Central memory CD8-positive, alpha-beta T cell (primary cell): Measurements from ENCODE around the gene ZDHHC7.

Source experiments
- ATAC-seq: fragments of 150-1000 bp; cut with Tn5 transposase; replicated peaks from 2 replicates; pipeline ENCODE4 v1.10.0; 2022; ENCODE audit warnings: mild to moderate bottlenecking, moderate FRiP score, moderate number of reproducible peaks; ENCODE audit not compliant: poor library complexity, severe bottlenecking; ENCODE audit errors: extremely low read depth
- DNase-seq, 2 donors: peaks; one replicate each; pipeline ENCODE4 v3.0.0; 2021; ENCODE audit warnings: low spot score in 2 of 2
- H3K27ac Mint-ChIP-seq: one replicate; pipeline ENCODE4 v1.8.0; 2022; ENCODE audit warnings: low read depth, mild to moderate bottlenecking, moderate library complexity, mixed read lengths
- H3K27me3 Mint-ChIP-seq: one replicate; pipeline ENCODE4 v1.8.0; 2022; ENCODE audit warnings: mixed read lengths
- H3K36me3 Mint-ChIP-seq: one replicate; pipeline ENCODE4 v1.8.0; 2022; ENCODE audit warnings: mild to moderate bottlenecking, moderate library complexity, mixed read lengths; ENCODE audit not compliant: insufficient read depth
- H3K4me1 Mint-ChIP-seq: one replicate; pipeline ENCODE4 v1.8.0; 2022; ENCODE audit warnings: mixed read lengths
- H3K4me3 Mint-ChIP-seq: one replicate; pipeline ENCODE4 v1.8.0; 2022; ENCODE audit warnings: mild to moderate bottlenecking, moderate library complexity, mixed read lengths
- H3K9me3 Mint-ChIP-seq: one replicate; pipeline ENCODE4 v1.8.0; 2022; ENCODE audit warnings: mixed read lengths

ZDHHC7 gene

DNA sequence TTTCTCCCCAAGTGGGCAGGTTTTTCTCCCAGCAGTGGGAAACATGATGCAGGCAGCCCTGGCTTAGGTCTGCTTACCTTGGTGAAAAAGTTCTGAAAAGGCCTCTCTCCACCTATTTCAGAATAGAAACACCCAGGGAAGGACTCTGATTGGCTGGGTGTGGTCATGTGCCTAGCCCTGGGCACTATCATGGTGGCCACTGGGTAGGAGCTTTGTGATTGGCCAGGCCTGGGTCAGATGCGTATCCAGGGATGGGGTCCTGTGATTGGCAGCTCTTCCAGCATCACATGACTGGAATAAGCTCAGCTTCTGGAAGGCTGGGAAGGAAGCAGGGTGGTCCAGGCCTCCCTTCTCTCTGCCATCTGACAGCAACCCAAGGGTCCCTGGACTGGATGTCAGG lies 53.5 kb downstream of the ZDHHC7 start:
- Mint-ChIP-seq H3K27me3 (peaks cover 12% of the 10 kb centered on the region), H3K4me3 (no peak overlapping the region), H3K27ac (no peak overlapping the region), H3K36me3 (peaks cover 1% of the 10 kb centered on the region), H3K4me1 (no peaks in the 10 kb centered on the region), H3K9me3 (no peaks in the 10 kb centered on the region)
- no peak for DNase-seq
- no peak for ATAC-seq

DNA sequence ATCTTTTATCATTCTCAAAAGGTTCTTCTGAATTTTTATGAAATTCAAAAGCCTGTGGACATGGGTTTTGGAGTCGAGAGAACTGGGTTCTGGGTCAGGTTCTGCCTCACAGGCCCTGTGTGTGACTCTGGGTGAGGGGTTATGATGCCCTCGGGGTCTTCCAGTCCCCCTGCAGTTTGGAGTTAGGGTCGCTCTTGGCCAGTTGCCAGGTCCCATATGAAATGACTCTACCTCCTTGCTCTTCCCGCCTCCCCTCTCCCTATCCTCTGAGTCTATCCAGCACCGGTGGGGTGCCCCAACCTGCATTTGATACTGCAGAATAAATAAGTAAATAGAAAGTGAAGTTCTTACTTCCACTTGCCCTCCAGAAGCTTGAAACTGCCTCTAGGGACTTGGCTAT lies 54.1 kb downstream of the ZDHHC7 start:
- peaks cover 10% of the 10 kb centered on the region for H3K27me3 Mint-ChIP-seq
- no peaks in the 10 kb centered on the region for H3K9me3 Mint-ChIP-seq
- H3K4me1 Mint-ChIP-seq, result no peaks in the 10 kb centered on the region

DNA sequence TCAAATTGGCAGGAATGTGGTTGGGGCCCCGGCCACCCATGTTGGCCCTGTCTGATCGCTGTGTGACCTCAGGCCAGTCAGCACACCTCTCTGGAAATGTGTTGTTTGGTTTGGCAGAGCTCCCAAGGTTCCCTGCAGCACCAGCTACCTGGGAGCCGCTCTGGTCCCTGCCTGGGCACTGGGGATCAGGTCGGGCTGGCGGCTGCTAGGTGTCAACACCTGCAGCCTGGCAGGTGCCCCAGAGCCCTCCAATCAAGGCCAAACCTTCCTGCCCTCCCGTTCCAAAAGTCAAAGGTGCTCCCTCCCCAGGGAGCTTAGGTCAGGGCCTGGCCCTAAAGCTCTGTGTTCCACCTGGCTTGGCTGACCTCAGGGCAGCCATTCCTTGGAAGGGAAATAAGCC lies 55.9 kb downstream of the ZDHHC7 start:
- H3K27me3 Mint-ChIP-seq, result no peaks in the 10 kb centered on the region
- ATAC-seq, result no peak
- H3K27ac Mint-ChIP-seq, result no peak overlapping the region
- no peaks in the 10 kb centered on the region for H3K4me1 Mint-ChIP-seq
- peaks cover 1% of the 10 kb centered on the region for H3K36me3 Mint-ChIP-seq
- DNase-seq, result no peak
- H3K4me3 Mint-ChIP-seq, result no peak overlapping the region
- H3K9me3 Mint-ChIP-seq, result no peaks in the 10 kb centered on the region

More for the DNA sequence above, 54.1 kb downstream of the ZDHHC7 start:
- no peak overlapping the region for H3K27ac Mint-ChIP-seq
- H3K36me3 Mint-ChIP-seq, result peaks cover 1% of the 10 kb centered on the region
- DNase-seq, result no peak
- H3K4me3 Mint-ChIP-seq, result no peak overlapping the region
- ATAC-seq, result no peak

DNA sequence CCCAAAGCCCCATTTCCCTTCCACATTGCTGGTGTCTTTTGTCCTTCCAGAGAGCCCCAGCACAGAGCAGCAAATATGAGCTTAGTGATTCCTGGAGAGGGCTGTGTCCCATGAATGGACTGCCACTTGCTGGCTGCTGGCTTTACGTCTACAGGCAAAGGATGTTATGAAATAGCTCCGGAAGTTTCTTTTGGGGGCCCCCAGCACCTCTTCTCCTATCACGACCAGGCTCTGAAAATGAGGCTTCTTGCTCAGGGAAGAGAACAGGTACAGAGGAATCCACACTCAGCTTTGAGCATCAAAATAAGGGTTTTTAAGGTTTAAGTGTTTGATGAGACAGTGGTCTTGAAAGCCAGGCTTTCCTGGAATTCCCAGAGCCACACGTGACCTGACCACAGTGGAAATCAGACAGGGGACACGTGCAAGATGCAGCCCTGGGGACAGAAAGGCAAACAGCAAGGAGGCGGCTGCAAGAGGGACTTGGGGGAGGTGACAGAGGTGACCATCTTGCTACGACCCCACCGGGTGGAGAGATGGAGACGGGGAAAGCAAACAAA lies 58.1 kb downstream of the ZDHHC7 start:
- no peaks in the 10 kb centered on the region for H3K27me3 Mint-ChIP-seq
- H3K36me3 Mint-ChIP-seq, result peaks cover 1% of the 10 kb centered on the region
- H3K27ac Mint-ChIP-seq, result no peak overlapping the region
- no peaks in the 10 kb centered on the region for H3K9me3 Mint-ChIP-seq
- ATAC-seq (no peak), DNase-seq (no peak)
- no peak overlapping the region for H3K4me3 Mint-ChIP-seq
- peaks cover 5% of the 10 kb centered on the region for H3K4me1 Mint-ChIP-seq

DNA sequence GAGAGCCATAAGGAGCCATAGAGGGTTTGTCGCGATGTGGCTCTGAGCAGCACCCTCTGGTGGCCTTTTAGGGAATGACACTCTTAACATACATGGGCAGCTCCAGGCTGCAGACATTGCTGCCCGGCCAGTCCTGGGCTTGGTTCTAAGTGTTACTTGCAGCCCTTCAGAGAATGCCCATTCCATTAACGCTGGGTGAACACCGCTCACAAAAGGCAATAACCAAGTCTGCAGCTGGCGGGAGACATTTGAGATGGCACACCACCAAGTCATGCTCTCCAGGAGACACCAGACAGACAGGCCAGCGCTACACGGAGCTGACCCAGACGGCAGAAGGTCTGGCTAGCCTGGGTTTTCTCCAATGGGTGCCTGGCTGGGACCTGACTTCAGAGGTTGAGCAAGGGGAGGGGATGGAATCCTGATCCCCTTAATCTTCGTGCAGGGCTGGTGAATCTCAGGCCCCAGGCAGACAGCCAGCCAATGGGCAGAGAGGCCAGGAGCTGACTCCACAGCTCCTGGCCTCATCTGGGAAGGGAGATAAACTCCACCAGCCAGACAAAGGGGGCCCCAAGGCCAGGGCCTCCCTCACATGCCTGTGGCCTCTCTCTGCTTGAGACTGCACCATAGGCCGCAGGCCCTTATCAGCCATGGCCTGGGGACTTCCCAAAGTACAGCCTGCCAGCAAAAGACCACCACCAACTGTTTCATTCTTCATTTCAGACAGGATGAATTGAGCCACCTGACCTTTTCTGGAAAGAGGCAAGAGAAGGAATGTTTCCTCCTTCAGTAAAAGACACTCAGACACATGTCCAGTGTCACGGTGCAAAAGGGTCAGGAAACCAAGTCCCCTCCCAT lies 58.8 kb downstream of the ZDHHC7 start:
- Mint-ChIP-seq H3K36me3 (peaks cover 1% of the 10 kb centered on the region), H3K4me1 (peaks cover 5% of the 10 kb centered on the region), H3K4me3 (no peak overlapping the region), H3K27ac (no peak overlapping the region), H3K9me3 (no peaks in the 10 kb centered on the region), H3K27me3 (no peaks in the 10 kb centered on the region)
- peak; percentile 76 for ATAC-seq
- DNase-seq, result peak; percentile 55 to 63

DNA sequence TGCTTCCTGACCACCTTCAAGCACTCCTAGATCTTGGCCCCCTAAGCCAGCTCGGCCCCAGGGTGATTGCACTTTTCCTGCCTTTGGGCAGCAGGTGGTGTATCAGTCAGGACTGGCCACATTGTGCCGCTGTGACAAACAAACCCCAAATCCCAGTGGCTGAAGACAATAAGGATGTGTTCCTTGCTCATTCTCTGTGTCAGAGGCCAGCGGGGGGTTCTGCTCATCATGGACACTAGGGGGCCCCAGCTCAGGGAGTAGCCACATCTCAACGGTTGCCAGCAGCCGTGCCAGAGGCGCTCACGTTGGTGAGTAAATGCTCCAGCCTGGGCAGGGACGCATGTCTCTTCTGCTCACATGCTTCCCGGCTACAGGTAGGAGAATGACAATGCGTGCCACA lies 60.4 kb downstream of the ZDHHC7 start:
- Mint-ChIP-seq H3K9me3 (no peaks in the 10 kb centered on the region), H3K27me3 (no peaks in the 10 kb centered on the region), H3K36me3 (peaks cover 1% of the 10 kb centered on the region), H3K4me1 (peaks cover 5% of the 10 kb centered on the region), H3K27ac (no peak overlapping the region), H3K4me3 (no peak overlapping the region)
- DNase-seq (no peak), ATAC-seq (no peak)

DNA sequence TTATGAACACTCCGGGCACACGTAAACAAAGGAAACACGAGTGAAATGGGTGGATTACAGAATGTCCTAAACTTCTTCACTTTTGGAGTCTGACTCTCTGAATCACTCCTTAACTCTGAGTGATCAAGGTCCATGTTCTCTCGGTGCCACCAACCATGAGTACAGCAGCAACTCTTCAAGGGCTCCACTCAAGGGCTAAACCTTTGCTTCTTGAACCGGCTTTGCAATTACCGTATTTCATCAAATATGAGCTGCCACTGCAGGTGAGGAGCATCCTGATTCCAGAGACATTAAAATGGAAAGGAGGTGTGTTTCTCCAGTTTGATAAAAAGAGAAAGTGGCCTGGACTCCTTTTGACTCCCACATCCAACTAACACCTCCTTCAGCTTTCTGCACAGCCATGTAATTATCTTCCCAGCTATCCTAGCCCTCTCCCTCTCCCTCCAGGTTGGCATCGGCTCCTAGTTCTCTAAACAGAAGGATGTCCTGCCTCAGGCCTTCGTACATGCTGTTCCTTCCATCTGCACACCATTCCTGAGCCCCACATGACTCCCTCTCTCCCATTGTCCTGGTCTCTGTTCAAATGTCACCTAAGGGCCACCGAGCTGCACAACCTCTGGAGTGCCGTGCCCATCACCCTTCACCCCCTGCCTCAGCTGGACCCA lies 61.4 kb downstream of the ZDHHC7 start:
- peaks cover 5% of the 10 kb centered on the region for H3K4me1 Mint-ChIP-seq
- H3K4me3 Mint-ChIP-seq, result no peak overlapping the region
- H3K27ac Mint-ChIP-seq, result peak overlapping the region; percentile 61
- peaks cover 1% of the 10 kb centered on the region for H3K36me3 Mint-ChIP-seq
- no peaks in the 10 kb centered on the region for H3K9me3 Mint-ChIP-seq
- no peak for DNase-seq
- peaks cover under 1% of the 10 kb centered on the region for H3K27me3 Mint-ChIP-seq
- no peak for ATAC-seq

DNA sequence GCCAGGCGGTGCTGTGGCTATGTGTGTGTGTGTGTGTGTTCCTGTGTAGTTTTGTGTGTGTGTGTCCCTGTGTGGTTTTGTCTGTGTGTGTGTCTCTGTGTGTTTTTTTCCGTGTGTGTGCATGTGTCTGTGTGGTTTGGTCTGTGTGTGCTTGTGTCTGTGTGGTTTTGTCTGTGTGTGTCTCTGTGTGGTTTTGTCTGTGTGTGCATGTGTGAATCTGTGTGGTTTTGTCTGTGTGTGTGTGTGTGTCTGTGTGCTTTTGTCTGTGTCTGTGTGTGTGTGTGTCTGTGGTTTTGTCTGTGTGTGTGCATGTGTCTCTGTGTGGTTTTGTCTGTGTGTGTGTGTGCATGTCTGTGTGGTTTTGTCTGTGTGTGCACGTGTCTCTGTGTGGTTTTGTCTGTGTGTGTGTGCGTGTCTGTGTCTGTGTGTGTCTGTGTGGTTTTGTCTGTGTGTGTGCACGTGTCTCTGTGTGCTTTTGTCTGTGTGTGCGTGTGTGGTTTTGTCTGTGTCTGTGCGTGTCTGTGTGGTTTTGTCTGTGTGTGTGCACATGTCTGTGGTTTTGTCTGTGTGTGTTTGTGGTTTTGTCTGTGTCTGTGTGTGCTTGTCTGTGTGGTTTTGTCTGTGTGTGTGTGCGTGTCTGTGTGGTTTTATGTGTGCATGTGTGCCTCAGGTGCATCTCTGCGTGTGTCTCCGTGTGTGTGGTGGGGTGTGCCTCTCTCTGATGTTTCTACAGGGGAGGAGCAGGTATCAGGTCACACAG lies 62.3 kb downstream of the ZDHHC7 start:
- H3K4me1 Mint-ChIP-seq, result peaks cover 5% of the 10 kb centered on the region
- DNase-seq (no peak), ATAC-seq (peak; percentile 11)
- H3K4me3 Mint-ChIP-seq, result no peak overlapping the region
- no peak overlapping the region for H3K27ac Mint-ChIP-seq
- H3K9me3 Mint-ChIP-seq, result no peaks in the 10 kb centered on the region
- H3K27me3 Mint-ChIP-seq, result peaks cover 9% of the 10 kb centered on the region
- no peaks in the 10 kb centered on the region for H3K36me3 Mint-ChIP-seq

DNA sequence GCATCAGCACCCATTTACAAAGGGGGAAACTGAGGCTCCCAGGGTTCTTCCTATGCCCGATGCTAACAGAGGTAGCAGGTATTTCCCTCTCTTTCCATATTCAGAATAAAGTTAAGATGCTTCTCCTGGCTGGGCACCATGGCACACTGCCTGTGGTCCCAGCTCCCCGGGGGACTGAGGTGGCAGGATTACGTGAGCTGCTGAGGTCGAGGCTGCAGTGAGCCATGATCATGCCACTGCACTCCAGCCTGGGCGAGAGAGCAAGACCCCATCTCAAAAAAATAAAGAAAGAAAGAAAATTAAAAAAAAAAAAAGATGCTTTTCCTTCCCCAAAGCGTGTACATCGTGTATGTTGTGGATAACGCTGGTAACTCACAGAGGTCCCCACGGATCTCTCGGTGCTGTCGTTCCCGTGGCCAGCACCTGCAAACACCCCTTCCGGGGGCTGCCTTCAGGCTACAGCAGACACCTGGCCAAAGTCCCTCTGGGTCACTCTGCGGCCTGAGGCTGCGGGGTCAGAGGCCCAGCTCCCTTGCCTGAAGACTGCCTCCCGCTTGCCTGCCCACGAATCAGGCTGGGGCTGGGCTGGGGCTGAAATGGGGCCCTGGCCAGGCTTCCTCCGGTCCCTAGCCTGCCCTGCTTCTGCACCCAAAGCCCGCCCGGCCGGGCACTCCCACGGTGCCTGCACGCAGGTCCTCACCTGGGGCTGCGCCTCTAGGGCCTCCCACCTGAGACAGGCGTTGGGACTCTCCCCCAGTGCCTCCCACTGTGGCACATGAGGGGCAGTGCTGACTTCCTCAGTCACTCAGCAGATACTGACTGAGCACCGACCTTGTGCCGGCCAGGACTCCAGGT lies 63.1 kb downstream of the ZDHHC7 start:
- Mint-ChIP-seq H3K9me3 (no peaks in the 10 kb centered on the region), H3K4me3 (no peak overlapping the region), H3K27ac (no peak overlapping the region), H3K4me1 (peaks cover 5% of the 10 kb centered on the region), H3K27me3 (peaks cover 16% of the 10 kb centered on the region), H3K36me3 (no peaks in the 10 kb centered on the region)
- ATAC-seq, result peak; percentile 24
- no peak for DNase-seq

DNA sequence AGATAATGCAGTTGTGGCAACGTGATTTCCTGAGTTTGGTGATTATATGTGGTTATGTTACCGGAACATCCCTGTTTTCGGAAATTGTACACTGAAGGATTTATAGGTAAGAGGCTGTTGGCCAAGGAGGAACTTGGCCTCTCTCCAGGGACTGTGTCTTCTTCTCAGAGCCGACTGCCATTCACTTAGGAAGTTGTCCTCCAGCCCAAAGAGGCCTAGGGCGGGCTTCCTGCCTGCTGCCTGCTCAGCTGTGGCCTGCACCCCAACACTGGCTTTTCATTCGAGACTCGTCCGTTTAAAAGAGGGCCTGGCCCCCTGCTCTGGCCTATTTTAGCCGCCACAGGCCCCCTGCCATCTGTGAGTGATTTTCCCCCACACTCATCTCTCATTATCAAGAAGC lies 64.3 kb downstream of the ZDHHC7 start:
- Mint-ChIP-seq H3K4me3 (no peak overlapping the region), H3K27me3 (peaks cover 21% of the 10 kb centered on the region), H3K4me1 (peaks cover 5% of the 10 kb centered on the region), H3K36me3 (peaks cover under 1% of the 10 kb centered on the region), H3K27ac (no peak overlapping the region), H3K9me3 (no peaks in the 10 kb centered on the region)
- DNase-seq (no peak), ATAC-seq (no peak)

DNA sequence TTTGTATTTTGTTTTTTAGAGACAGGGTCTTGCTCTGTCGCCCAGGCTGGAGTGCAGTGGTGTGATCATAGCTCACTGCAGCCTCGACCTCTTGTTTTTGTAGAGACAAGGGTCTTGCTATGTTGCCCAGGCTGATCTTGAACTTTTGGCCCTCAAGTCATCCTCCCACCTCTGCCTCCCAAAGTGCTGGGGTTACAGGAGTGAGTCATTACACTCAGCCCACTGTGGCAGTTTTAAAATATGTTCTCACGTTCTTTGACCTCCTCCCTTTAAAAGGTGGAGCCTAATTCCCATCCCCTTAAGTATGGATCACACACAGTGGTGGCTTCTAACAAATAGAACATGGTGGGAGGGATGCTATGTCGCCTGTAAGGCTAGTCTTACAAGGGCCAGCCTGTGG lies 67.7 kb downstream of the ZDHHC7 start:
- H3K36me3 Mint-ChIP-seq, result peaks cover 2% of the 10 kb centered on the region
- no peaks in the 10 kb centered on the region for H3K4me1 Mint-ChIP-seq
- no peak overlapping the region for H3K27ac Mint-ChIP-seq
- no peaks in the 10 kb centered on the region for H3K9me3 Mint-ChIP-seq
- ATAC-seq (no peak), DNase-seq (no peak)
- peaks cover 49% of the 10 kb centered on the region for H3K27me3 Mint-ChIP-seq
- no peak overlapping the region for H3K4me3 Mint-ChIP-seq

DNA sequence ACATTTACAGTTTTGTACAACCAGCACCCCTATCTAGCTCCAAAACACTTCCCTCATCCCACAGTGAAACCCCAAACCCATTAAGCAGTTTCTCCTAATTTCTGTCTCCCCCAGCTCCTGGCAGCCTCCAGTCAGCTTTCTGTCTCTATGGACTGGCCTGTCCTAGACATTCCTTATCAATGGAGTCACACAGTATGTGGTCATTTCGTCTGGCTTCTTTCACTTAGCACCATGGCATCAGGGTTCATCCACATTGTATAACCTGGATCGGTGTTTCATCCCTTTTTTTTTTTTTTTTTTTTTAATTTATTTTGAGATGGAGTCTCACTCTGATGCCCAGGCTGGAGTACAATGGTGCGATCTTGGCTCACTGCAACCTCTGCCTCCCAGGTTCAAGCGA lies 68.5 kb downstream of the ZDHHC7 start:
- H3K36me3 Mint-ChIP-seq, result peaks cover 2% of the 10 kb centered on the region
- ATAC-seq (no peak), DNase-seq (no peak)
- H3K27me3 Mint-ChIP-seq, result peaks cover 54% of the 10 kb centered on the region
- H3K4me1 Mint-ChIP-seq, result no peaks in the 10 kb centered on the region
- H3K4me3 Mint-ChIP-seq, result no peak overlapping the region
- no peak overlapping the region for H3K27ac Mint-ChIP-seq
- H3K9me3 Mint-ChIP-seq, result no peaks in the 10 kb centered on the region
